H7 (cell line): ENCODE measurements around the gene LHFPL2. TPM values are rescaled to one million over a fixed set of nuclear protein-coding genes. Genes with fewer than 3 reads are reported as not detected.
"Not testable (repeated sequence)": the region's sequence is repeated elsewhere in the genome, so short reads cannot be mapped to it uniquely, and the experiment has no call there.

ENCODE experiments used
- DNase-seq: peaks from one replicate; pipeline ENCODE4 v3.0.0; 2012
- H3K27me3 ChIP-seq: 2 replicates; pipeline ENCODE4 v1.6.0; 2011; ENCODE audit warnings: mild to moderate bottlenecking, low read length; ENCODE audit not compliant: control insufficient read depth, insufficient read depth
- H3K36me3 ChIP-seq: replicated peaks from 2 replicates; pipeline ENCODE4 v1.5.1; 2011; ENCODE audit warnings: low read length; ENCODE audit not compliant: control insufficient read depth, insufficient read depth
- H3K4me3 ChIP-seq: 2 replicates; pipeline ENCODE4 v1.5.1; 2011; ENCODE audit warnings: low read depth, mild to moderate bottlenecking, control low read depth, low read length, moderate library complexity; ENCODE audit not compliant: insufficient read depth
- total RNA-seq: library from RNA; depleted of rRNA; stranded (reverse); fragments of >200 nt; shearing (Covaris generic); gene quantifications from 2 replicates; pipeline ENCODE4 v1.2.3, GENCODE V29; 2014

LHFPL2 gene
- total RNA-seq, 1 experiment from 2014 or later = 28.7 TPM

DNA sequence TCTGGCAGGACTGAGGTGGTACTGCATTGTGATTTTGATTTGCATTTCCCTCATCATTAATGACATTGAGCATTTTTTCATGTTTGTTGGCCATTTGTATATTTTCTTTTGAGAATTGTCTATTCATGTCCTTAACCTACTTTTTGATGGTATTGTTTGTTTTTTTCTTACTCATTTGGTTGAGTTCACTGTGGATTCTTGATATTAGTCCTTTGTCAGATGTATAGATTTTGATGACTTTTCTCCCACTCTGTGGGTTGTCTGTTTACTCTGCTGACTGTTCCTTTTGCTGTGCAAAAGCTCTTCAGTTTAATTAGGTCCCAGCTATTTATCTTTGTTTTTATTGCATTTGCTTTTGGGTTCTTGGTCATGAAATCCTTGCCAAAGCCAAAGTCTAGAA lies 25.3 kb upstream of the LHFPL2 start:
- H3K27me3 ChIP-seq, DNase-seq, H3K4me3 ChIP-seq, H3K36me3 ChIP-seq: not testable (repeated sequence)

DNA sequence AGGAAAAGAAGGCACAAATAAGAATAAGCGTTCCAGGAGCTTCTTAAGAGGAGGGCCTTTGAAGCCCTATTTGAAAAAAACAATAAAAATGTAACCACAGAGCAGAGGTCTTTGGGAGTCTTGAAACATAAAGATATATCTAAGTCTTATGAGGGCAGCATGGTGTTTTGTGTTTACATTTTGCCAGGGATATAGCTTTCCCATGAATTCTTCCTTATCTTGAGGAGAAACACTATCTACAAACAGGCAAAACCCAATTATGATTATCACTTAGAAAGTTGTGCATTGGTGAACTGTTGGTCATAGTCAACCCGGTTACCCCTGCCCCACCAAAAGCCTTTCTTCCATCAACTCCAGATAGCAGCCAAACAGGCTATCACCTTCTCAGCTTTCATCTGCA lies 23.6 kb upstream of the LHFPL2 start:
- Histone ChIP-seq H3K27me3 (no peaks in the 10 kb centered on the region), H3K36me3 (no peaks in the 10 kb centered on the region), H3K4me3 (no peak overlapping the region)
- no peak for DNase-seq

GRCh38 chr5:78671609-78672008 lies 23.0 kb upstream of the LHFPL2 start:
- DNase-seq = no peak

DNA sequence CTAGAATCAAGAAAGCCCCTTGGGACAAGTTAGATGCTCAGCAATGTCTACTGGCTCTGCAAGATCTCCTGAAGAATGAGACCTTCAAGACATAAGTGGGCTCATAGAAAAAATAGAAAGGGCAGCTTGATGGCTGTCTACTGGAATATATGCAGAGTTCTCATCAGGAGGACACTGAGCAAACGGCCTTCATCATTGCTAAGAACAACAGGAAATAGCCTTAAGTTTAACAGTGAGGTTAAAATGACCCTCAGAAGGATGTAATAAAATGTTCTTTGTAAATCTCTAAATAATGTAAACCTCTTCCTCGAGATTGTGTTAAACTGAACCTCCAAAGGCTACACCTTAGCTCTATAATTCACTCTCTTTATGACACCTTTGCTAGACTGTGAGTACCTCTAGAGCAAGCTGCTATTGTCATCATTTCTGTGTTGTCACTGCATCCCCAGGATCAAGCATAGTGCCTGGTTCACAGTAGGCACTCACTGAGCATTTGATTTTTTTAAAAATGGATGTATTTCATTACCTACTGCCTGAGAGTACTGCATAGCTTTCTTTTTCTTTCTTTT lies 22.2 kb upstream of the LHFPL2 start:
- no peak for DNase-seq
- Histone ChIP-seq H3K36me3 (no peaks in the 10 kb centered on the region), H3K4me3 (no peak overlapping the region), H3K27me3 (no peaks in the 10 kb centered on the region)

More at GRCh38 chr5:78671609-78672008, 23.0 kb upstream of the LHFPL2 start:
- H3K36me3 ChIP-seq = no peaks in the 10 kb centered on the region
- H3K27me3 ChIP-seq = no peaks in the 10 kb centered on the region
- H3K4me3 ChIP-seq = no peak overlapping the region

- DNase-seq = no peak
- Histone ChIP-seq H3K36me3 (no peaks in the 10 kb centered on the region), H3K27me3 (no peaks in the 10 kb centered on the region), H3K4me3 (no peak overlapping the region)
These were observed 20.8 kb upstream of the LHFPL2 start for GRCh38 chr5:78669331-78669730.

- no peaks in the 10 kb centered on the region for H3K36me3 ChIP-seq
- no peak overlapping the region for H3K4me3 ChIP-seq
- no peaks in the 10 kb centered on the region for H3K27me3 ChIP-seq
- DNase-seq = no peak
These were observed 19.0 kb upstream of the LHFPL2 start for GRCh38 chr5:78667461-78668103.

DNA sequence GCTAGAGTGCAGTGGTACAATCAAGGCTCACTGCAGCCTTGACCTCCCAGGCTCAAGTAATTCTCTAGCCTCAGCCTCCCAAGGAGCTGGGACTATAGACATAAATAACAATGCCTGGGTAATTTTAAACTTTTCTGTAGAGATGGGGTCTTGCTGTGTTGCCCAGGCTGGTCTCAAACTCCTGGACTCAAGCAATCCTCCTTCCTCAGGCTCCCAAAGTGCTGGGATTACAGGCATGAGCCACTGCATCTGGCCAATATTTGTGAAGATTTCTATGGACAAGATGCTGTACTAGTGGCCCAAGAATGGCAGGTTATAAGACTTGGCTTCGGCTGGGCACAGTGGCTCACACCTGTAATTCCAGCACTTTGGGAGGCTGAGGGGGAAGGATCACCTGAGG lies 18.4 kb upstream of the LHFPL2 start:
- not testable (repeated sequence) for H3K27me3 ChIP-seq, H3K4me3 ChIP-seq, H3K36me3 ChIP-seq, DNase-seq

DNA sequence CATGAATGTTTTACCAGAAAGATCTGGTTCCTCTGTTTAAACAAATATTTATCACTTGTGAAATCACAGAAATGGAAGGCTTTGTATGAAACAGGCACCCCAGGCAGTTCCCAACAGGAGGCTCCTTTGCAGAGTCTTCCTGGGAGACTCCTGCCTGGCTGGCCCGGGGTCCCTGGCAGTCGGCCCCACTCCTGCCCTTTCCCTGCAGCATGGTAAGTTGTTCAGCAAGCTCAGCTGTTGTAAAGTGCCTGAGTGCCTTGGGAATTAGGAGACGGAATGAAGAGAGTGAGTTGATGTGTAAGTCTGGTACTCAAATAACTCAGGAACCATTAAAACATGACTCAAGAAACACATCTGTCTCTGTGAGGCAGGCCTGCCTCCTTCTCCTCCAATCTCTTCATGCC lies 17.5 kb upstream of the LHFPL2 start:
- DNase-seq = no peak
- Histone ChIP-seq H3K36me3 (no peaks in the 10 kb centered on the region), H3K4me3 (no peak overlapping the region), H3K27me3 (no peaks in the 10 kb centered on the region)

DNA sequence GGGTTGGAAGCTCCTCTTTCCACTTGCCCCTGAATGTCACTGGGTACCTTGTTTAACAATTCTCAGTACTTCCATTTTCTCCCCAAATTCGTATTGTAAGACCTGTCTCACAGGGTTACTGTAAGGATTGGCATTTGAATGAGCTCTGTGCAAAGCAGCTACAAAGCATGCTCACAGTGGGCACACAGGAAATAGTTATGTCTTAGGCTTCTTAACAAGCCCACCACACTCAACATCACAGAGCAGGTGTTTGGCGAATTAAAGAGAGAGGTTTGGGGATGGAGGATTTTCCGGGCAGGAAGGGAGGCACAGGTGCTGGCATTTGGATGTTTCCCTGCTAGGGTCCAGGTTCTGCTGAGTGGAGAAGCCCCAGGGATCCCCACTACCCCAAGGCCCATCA lies 17.0 kb upstream of the LHFPL2 start:
- DNase-seq = no peak
- Histone ChIP-seq H3K4me3 (no peak overlapping the region), H3K36me3 (no peaks in the 10 kb centered on the region)

GRCh38 chr5:78662323-78662722 lies 13.8 kb upstream of the LHFPL2 start:
- DNase-seq = no peak

More for the DNA sequence above, 17.0 kb upstream of the LHFPL2 start:
- H3K27me3 ChIP-seq = no peaks in the 10 kb centered on the region

DNA sequence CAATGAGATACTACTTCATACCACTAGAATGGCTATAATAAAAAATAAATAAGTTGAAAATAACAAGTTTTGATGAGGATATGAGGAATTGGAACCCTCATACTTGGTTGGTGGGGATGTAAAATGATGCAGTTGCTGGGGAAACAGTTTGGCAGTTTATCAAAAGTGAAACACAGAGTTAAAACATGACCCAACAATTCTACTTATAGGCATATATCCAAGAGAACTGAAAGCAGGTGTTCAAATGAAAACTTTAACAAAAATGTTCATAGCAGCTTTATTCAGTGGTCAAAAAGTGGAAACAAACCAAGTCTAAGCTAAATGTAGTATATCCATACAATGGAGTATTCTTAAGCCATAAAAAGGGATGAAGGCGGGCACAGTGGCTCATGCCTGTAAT lies 13.1 kb upstream of the LHFPL2 start:
- Histone ChIP-seq H3K4me3 (no peak overlapping the region), H3K27me3 (no peaks in the 10 kb centered on the region), H3K36me3 (no peaks in the 10 kb centered on the region)
- no peak for DNase-seq

More at GRCh38 chr5:78662323-78662722, 13.8 kb upstream of the LHFPL2 start:
- Histone ChIP-seq H3K36me3 (no peaks in the 10 kb centered on the region), H3K27me3 (no peaks in the 10 kb centered on the region), H3K4me3 (no peak overlapping the region)

DNA sequence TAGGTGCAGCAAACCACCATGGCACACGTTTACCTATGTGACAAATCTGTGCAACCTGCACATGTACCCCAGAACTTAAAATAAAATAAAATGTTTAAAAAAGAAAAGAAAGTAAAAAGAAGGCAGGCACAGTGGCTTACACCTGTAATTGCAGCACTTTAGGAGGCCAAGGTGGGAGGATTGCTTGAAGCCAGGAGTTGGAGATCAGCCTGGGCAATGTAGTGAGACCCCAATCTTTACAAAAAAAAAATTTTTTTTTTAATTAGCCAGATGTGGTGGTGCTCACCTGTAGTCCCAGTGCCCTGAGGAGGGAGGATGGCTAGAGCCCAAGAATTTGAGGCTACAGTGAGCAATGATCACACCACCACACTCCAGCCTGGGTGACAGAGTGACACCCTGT lies 12.5 kb upstream of the LHFPL2 start:
- Histone ChIP-seq H3K36me3 (no peaks in the 10 kb centered on the region), H3K27me3 (no peaks in the 10 kb centered on the region), H3K4me3 (no peak overlapping the region)
- DNase-seq = no peak

DNA sequence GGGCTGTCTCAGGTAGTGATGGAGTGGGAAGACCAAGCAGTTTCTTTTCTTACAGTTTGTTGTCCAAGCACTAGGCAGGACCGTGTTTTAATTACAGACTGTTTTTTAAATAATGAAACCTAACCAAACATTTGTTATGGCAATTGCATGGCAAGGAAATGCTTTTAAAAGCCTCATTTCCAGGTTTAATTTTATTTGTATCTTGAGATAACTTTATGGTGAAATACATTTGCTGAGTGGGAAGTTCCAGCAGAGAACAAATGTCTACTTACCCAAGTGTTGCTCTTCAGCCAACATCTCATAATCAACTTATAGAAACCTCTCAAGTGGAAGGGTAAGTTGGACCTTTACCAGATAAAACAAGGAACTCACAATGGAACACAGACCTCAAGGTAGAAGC lies 11.8 kb upstream of the LHFPL2 start:
- H3K36me3 ChIP-seq = no peaks in the 10 kb centered on the region
- H3K4me3 ChIP-seq = no peak overlapping the region
- DNase-seq = no peak
- H3K27me3 ChIP-seq = no peaks in the 10 kb centered on the region

DNA sequence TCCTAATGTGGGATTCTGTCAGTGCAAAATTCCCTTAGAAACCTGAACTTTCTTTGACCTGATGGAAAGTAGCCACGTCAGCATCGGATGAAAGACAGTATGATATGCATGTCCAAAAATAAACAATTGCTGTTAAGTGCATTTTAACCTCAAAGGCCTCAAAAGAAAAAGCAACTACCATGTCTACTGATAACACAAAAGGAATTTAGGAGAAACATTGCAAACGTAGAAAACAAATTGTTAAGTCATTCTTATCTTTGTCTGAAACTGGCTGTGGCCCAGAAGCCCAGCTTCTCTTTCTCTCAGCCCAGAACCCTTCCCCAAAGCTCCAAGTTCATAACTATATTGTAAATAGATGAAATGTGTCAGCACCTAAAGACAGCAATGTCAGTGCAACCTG lies 11.1 kb upstream of the LHFPL2 start:
- no peaks in the 10 kb centered on the region for H3K27me3 ChIP-seq
- no peaks in the 10 kb centered on the region for H3K36me3 ChIP-seq
- no peak overlapping the region for H3K4me3 ChIP-seq
- DNase-seq = no peak

DNA sequence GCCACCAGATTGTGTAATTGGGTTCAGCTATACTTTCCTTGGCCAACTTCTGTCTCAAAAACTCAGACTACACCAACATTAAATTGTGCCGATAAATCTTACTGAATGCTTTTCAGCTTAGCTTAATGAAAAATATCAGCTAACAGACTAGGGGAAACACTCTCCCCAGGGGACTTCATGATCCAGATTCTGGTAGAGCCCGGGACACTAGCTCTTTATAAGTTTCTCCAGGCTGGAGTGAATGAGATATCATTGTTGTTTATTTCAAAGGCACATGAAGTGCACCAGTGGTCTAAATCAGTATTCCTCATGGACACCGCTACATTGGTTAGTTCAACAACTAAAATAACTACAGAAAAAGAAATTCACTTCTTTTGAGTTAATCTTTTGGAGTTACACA lies 10.5 kb upstream of the LHFPL2 start:
- no peak overlapping the region for H3K4me3 ChIP-seq
- no peak for DNase-seq
- no peaks in the 10 kb centered on the region for H3K27me3 ChIP-seq
- no peaks in the 10 kb centered on the region for H3K36me3 ChIP-seq

- no peaks in the 10 kb centered on the region for H3K36me3 ChIP-seq
- no peaks in the 10 kb centered on the region for H3K27me3 ChIP-seq
- H3K4me3 ChIP-seq = no peak overlapping the region
- DNase-seq = no peak
These were observed 8.6 kb upstream of the LHFPL2 start for GRCh38 chr5:78657201-78657600.
